HG03095 (cell line): Measurements from ENCODE around the gene LRRC10.
A peak's percentile ranks its signal among the peaks of the same experiment; 100 is the strongest.

Experiments used
- ATAC-seq: cut with Tn5 transposase; IDR thresholded peaks from one replicate; pipeline ENCODE4 v1.9.1; 2021; ENCODE audit warnings: moderate library complexity; ENCODE audit not compliant: unreplicated experiment

LRRC10 gene

GRCh38 chr12:69610729-69611128 lies at the start of gene LRRC10:
Gene LRRC10 (minus strand): TSS chr12:69610907. CDS start chr12:69610838, 69 bp downstream.
- no peak for ATAC-seq

- ATAC-seq: no peak
These were observed 49.6 kb upstream of the LRRC10 start for GRCh38 chr12:69660164-69660863.

- ATAC-seq: no peak
These were observed 47.5 kb upstream of the LRRC10 start for GRCh38 chr12:69658203-69658602.

- no peak for ATAC-seq
These were observed 46.9 kb upstream of the LRRC10 start for GRCh38 chr12:69657376-69658137.

GRCh38 chr12:69655616-69656340 lies 45.1 kb upstream of the LRRC10 start:
- ATAC-seq: no peak

GRCh38 chr12:69653703-69654102 lies 43.0 kb upstream of the LRRC10 start:
- no peak for ATAC-seq

- ATAC-seq: no peak
These were observed 41.2 kb upstream of the LRRC10 start for GRCh38 chr12:69651922-69652321.

GRCh38 chr12:69649529-69649928 lies 38.8 kb upstream of the LRRC10 start:
- ATAC-seq: no peak

GRCh38 chr12:69648476-69648875 lies 37.8 kb upstream of the LRRC10 start:
- ATAC-seq: no peak

GRCh38 chr12:69647178-69647577 lies 36.5 kb upstream of the LRRC10 start:
- no peak for ATAC-seq

GRCh38 chr12:69645031-69645430 lies 34.3 kb upstream of the LRRC10 start:
- no peak for ATAC-seq

- ATAC-seq: no peak
These were observed 33.8 kb upstream of the LRRC10 start for GRCh38 chr12:69644511-69644910.

GRCh38 chr12:69642531-69642930 lies 31.8 kb upstream of the LRRC10 start:
- ATAC-seq: no peak

- ATAC-seq: no peak
These were observed 30.8 kb upstream of the LRRC10 start for GRCh38 chr12:69641546-69641945.

- ATAC-seq: peak; percentile 87
These were observed 28.8 kb upstream of the LRRC10 start for GRCh38 chr12:69639400-69640016.

- no peak for ATAC-seq
These were observed 22.4 kb upstream of the LRRC10 start for GRCh38 chr12:69633061-69633460.

GRCh38 chr12:69630191-69630590 lies 19.5 kb upstream of the LRRC10 start:
- ATAC-seq: no peak

GRCh38 chr12:69627501-69627900 lies 16.8 kb upstream of the LRRC10 start:
- ATAC-seq: no peak

- ATAC-seq: no peak
These were observed 13.3 kb upstream of the LRRC10 start for GRCh38 chr12:69623970-69624369.

- ATAC-seq: no peak
These were observed 10.8 kb upstream of the LRRC10 start for GRCh38 chr12:69621551-69621950.

GRCh38 chr12:69620921-69621320 lies 10.2 kb upstream of the LRRC10 start:
- ATAC-seq: no peak
